ENCODE results near the gene SLC25A1. TPM values are rescaled to one million over a fixed set of nuclear protein-coding genes. Genes with fewer than 3 reads are reported as not detected.

The SLC25A1 gene
- total and polyA plus RNA-seq, 2 of the 4 experiments (the other 2 are of a cell fraction), result 41.0 to 56.5 TPM

GRCh38 chr22:19201869-19202798 lies 23.6 kb upstream of the SLC25A1 start:
- Histone ChIP-seq H4K20me1 (ENCODE audit: insufficient read depth, low read length) (no peaks in the 10 kb centered on the region), H2AFZ (replicated peaks; ENCODE audit: low read length, poor library complexity) (no peak overlapping the region), H2AK5ac (ENCODE audit: low read depth, low read length) (no peak overlapping the region), H3K27ac (ENCODE audit: insufficient read depth, low read length) (no peak overlapping the region), H2BK5ac (ENCODE audit: low read depth, low read length, poor library complexity, severe bottlenecking) (no peak overlapping the region), H3K4me1 (ENCODE audit: control insufficient read depth, insufficient read depth, low read length) (no peaks in the 10 kb centered on the region), H3K4me2 (ENCODE audit: low read depth, low read length) (no peak overlapping the region), H4K8ac (ENCODE audit: low read depth in 2 of 2, low read length in 2 of 2) (no peak overlapping the region), H3K4ac (ENCODE audit: low read depth, low read length) (no peak overlapping the region), H3K9me1 (ENCODE audit: insufficient read depth, low read length) (0 out of 2 replicates have a peak, but pooled peaks cover 8% of the 10 kb centered on the region), H3K9me3 (ENCODE audit: control insufficient read depth, insufficient read depth, low read length) (no peaks in the 10 kb centered on the region), H2BK15ac (ENCODE audit: low read depth, low read length) (no peak overlapping the region), H4K5ac (ENCODE audit: low read depth, low read length) (no peak overlapping the region), H4K91ac (ENCODE audit: insufficient read depth, low read depth, low read length) (no peak overlapping the region), H3K56ac (ENCODE audit: extremely low read depth, insufficient read depth, low read length) (no peak overlapping the region), H3K14ac (replicated peaks; ENCODE audit: low read depth, low read length) (no peak overlapping the region), H3K27me3 (ENCODE audit: control insufficient read depth, insufficient read depth, low read length) (no peaks in the 10 kb centered on the region), H3K23ac (ENCODE audit: low read depth, low read length) (no peak overlapping the region), H2BK120ac (ENCODE audit: low read depth, low read length) (no peak overlapping the region), H3K18ac (ENCODE audit: low read depth, low read length) (no peak overlapping the region), H3K36me3 (ENCODE audit: control insufficient read depth, insufficient read depth, low read length) (peaks cover 5% of the 10 kb centered on the region; the same call in 1 of the 2 replicates), H3K79me1 (ENCODE audit: low read depth in 1 of 2, low read length in 2 of 2) (no peaks in the 10 kb centered on the region), H2AK9ac (replicated peaks; ENCODE audit: low read depth, low read length, poor library complexity) (no peak overlapping the region), H3K9ac (ENCODE audit: low read depth, low read length) (no peak overlapping the region), H3K4me3 (ENCODE audit: insufficient read depth, low read depth, low read length) (no peak overlapping the region), H2BK20ac (ENCODE audit: low read depth, low read length) (no peak overlapping the region)
- BruUV-seq (replicated peaks), result no TSS peak
- WGBS, 2 experiments (ENCODE audit: extremely low coverage in 2 of 2, insufficient read length in 1 of 2), result 93% methylated on average over 16 of the region's 18 CpGs; no CpG with 5 or more reads in 1 of the 2 experiments
- dilution Hi-C loops (cut with HindIII; ENCODE audit: low sequenced_read_pairs, unreplicated experiment) (no loop called here), in situ Hi-C loops (cut with MboI; ENCODE audit: low sequenced_read_pairs) (no loop called here), intact Hi-C loops (cut with micrococcal nuclease) (no loop called here)
- TF ChIP-seq MAFK (IDR thresholded peaks at IDR 0.05; ENCODE audit: low read depth, low read length), result no peak
- TF ChIP-seq BHLHE40 (IDR thresholded peaks at IDR 0.05; ENCODE audit: low read depth, low read length), result no peak
- TF ChIP-seq, protein P1, sequence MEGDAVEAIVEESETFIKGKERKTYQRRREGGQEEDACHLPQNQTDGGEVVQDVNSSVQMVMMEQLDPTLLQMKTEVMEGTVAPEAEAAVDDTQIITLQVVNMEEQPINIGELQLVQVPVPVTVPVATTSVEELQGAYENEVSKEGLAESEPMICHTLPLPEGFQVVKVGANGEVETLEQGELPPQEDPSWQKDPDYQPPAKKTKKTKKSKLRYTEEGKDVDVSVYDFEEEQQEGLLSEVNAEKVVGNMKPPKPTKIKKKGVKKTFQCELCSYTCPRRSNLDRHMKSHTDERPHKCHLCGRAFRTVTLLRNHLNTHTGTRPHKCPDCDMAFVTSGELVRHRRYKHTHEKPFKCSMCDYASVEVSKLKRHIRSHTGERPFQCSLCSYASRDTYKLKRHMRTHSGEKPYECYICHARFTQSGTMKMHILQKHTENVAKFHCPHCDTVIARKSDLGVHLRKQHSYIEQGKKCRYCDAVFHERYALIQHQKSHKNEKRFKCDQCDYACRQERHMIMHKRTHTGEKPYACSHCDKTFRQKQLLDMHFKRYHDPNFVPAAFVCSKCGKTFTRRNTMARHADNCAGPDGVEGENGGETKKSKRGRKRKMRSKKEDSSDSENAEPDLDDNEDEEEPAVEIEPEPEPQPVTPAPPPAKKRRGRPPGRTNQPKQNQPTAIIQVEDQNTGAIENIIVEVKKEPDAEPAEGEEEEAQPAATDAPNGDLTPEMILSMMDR (conservative IDR thresholded peaks at IDR 0.05; ENCODE audit: low read depth, low read length), result no peak
- no peak for TF ChIP-seq CHD1 (IDR thresholded peaks at IDR 0.05; ENCODE audit: low read depth, low read length)
- TF ChIP-seq ELK1 (IDR thresholded peaks at IDR 0.05; ENCODE audit: borderline replicate concordance, low read depth, low read length), result no peak
- no peak for TF ChIP-seq CEBPB (IDR thresholded peaks at IDR 0.05; ENCODE audit: low read depth, low read length)
- CTCF ChIA-PET, result no interaction called here
- POLR2A ChIA-PET (ENCODE audit: unreplicated experiment), result no interaction called here
- DNase-seq (no peak), ATAC-seq (ENCODE audit: low read depth) (no peak)
